Colonic mucosa (tissue), 4 donors: ENCODE measurements around the gene LHPP. TPM values are rescaled to one million over a fixed set of nuclear protein-coding genes. Genes with fewer than 3 reads are reported as not detected.

Experiments used
- DNase-seq: peaks from one replicate; pipeline ENCODE4 v3.0.0-alpha.2; 2020
- H3K27ac ChIP-seq: fragments of 200-600 bp; one replicate; pipeline ENCODE4 v1.8.0; 2021
- H3K27me3 ChIP-seq: fragments of 200-600 bp; one replicate; pipeline ENCODE4 v1.8.0; 2021
- H3K36me3 ChIP-seq: fragments of 200-600 bp; one replicate; pipeline ENCODE4 v1.8.0; 2021
- H3K4me1 ChIP-seq: fragments of 200-600 bp; one replicate; pipeline ENCODE4 v1.8.0; 2021; ENCODE audit warnings: mild to moderate bottlenecking
- H3K4me3 ChIP-seq: fragments of 200-600 bp; one replicate; pipeline ENCODE4 v1.8.0; 2021
- H3K9ac ChIP-seq, 2 donors: one replicate each; pipeline ENCODE4 v1.7.0; 2013; ENCODE audit warnings: control low read depth in 2 of 2, low read depth in 2 of 2, low read length in 2 of 2
- H3K9me3 ChIP-seq: fragments of 200-600 bp; one replicate; pipeline ENCODE4 v1.8.0; 2021
- intact Hi-C: fragments of 100-400 bp; cut with DNase I; formaldehyde crosslinking; loops from one replicate; pipeline ENCODE4 v1.14.1; 2022
- total RNA-seq, 2 donors: library from RNA; stranded (reverse); fragmentation: NEBNext Ultra II Directional in 1 of 2; extraction: Animal tissue kit (Norgen Biotek cat#: 25700) in 1 of 2; gene quantifications; one replicate each; pipeline ENCODE4 v1.2.1, GENCODE V29; 2021
- TF ChIP-seq, protein P1 (sequence below): fragments of 200-600 bp; IDR thresholded peaks from one replicate; pipeline ENCODE4 v1.8.0; 2022; ENCODE audit warnings: antibody characterized with exemption, mild to moderate bottlenecking
- donor health status: healthy.
- donor health status: DM: no; HTN: no; CAD: no.
- donor health status: DM: no; HTN: no; CAD: no.

Gene LHPP
- total RNA-seq, 2 donors from 2014 or later = 12.8 to 24.6 TPM

DNA sequence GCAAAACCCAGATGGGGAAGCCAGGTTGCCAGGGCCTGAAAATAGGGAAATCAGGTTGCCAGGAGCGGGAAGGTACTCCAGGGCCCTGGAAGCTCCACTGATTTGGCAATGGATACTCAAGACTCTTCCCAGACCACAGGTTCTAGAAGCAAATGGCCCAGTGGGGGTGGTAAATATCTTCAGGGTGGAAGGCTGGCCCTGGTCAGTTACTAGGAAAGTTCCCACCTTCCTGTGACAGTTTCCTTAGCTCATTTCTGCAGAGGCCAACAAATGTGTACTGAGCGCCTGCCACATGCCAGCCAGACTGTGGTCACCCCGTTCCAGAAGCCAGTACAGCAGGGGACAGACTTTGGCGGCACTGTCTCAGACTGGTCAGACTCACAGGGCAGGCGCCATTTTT lies 168.9 kb downstream of the LHPP start:
- peaks cover 20% of the 10 kb centered on the region for H3K4me1 ChIP-seq
- TF ChIP-seq, protein P1, sequence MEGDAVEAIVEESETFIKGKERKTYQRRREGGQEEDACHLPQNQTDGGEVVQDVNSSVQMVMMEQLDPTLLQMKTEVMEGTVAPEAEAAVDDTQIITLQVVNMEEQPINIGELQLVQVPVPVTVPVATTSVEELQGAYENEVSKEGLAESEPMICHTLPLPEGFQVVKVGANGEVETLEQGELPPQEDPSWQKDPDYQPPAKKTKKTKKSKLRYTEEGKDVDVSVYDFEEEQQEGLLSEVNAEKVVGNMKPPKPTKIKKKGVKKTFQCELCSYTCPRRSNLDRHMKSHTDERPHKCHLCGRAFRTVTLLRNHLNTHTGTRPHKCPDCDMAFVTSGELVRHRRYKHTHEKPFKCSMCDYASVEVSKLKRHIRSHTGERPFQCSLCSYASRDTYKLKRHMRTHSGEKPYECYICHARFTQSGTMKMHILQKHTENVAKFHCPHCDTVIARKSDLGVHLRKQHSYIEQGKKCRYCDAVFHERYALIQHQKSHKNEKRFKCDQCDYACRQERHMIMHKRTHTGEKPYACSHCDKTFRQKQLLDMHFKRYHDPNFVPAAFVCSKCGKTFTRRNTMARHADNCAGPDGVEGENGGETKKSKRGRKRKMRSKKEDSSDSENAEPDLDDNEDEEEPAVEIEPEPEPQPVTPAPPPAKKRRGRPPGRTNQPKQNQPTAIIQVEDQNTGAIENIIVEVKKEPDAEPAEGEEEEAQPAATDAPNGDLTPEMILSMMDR = no peak
- intact Hi-C loops = no loop called here
- no peaks in the 10 kb centered on the region for H3K36me3 ChIP-seq
- no peak overlapping the region for H3K9ac ChIP-seq
- H3K27ac ChIP-seq = no peak overlapping the region
- H3K4me3 ChIP-seq = no peak overlapping the region
- H3K9me3 ChIP-seq = no peaks in the 10 kb centered on the region
- H3K27me3 ChIP-seq = no peaks in the 10 kb centered on the region
- no peak for DNase-seq

GRCh38 chr10:124632064-124632531 lies 170.5 kb downstream of the LHPP start:
- Histone ChIP-seq H3K9ac (no peak overlapping the region), H3K4me1 (peaks cover 14% of the 10 kb centered on the region), H3K9me3 (no peaks in the 10 kb centered on the region), H3K27me3 (no peaks in the 10 kb centered on the region), H3K36me3 (no peaks in the 10 kb centered on the region), H3K27ac (no peak overlapping the region), H3K4me3 (no peak overlapping the region)
- intact Hi-C loops = no loop called here
- DNase-seq = no peak
- TF ChIP-seq, protein P1 = no peak

- DNase-seq = no peak
- H3K9ac ChIP-seq = no peak overlapping the region
- H3K9me3 ChIP-seq = no peaks in the 10 kb centered on the region
- H3K27ac ChIP-seq = no peak overlapping the region
- no peaks in the 10 kb centered on the region for H3K36me3 ChIP-seq
- H3K4me1 ChIP-seq = peaks cover 9% of the 10 kb centered on the region
- intact Hi-C loops = no loop called here
- no peak overlapping the region for H3K4me3 ChIP-seq
- H3K27me3 ChIP-seq = no peaks in the 10 kb centered on the region
- TF ChIP-seq, protein P1 = no peak
These were observed 170.9 kb downstream of the LHPP start for GRCh38 chr10:124632566-124632965.

- TF ChIP-seq, protein P1 = no peak
- DNase-seq = no peak
- no peak overlapping the region for H3K27ac ChIP-seq
- intact Hi-C loops = no loop called here
- no peaks in the 10 kb centered on the region for H3K27me3 ChIP-seq
- no peak overlapping the region for H3K4me3 ChIP-seq
- H3K9me3 ChIP-seq = no peaks in the 10 kb centered on the region
- H3K36me3 ChIP-seq = no peaks in the 10 kb centered on the region
- no peaks in the 10 kb centered on the region for H3K4me1 ChIP-seq
- no peak overlapping the region for H3K9ac ChIP-seq
These were observed 174.8 kb downstream of the LHPP start for GRCh38 chr10:124636271-124636995.

- Histone ChIP-seq H3K4me1 (no peaks in the 10 kb centered on the region), H3K27ac (no peak overlapping the region), H3K36me3 (no peaks in the 10 kb centered on the region), H3K9me3 (no peaks in the 10 kb centered on the region), H3K4me3 (no peak overlapping the region), H3K27me3 (no peaks in the 10 kb centered on the region), H3K9ac (no peak overlapping the region)
- TF ChIP-seq, protein P1 = no peak
- intact Hi-C loops = no loop called here
- DNase-seq = no peak
These were observed 175.6 kb downstream of the LHPP start for GRCh38 chr10:124637091-124637700.
